HG02840 (cell line): Measurements from ENCODE around the gene NLRP1.

Source experiments
- ATAC-seq: cut with Tn5 transposase; IDR thresholded peaks from one replicate; pipeline ENCODE4 v1.9.1; 2021; ENCODE audit warnings: mild to moderate bottlenecking, moderate library complexity, moderate number of reproducible peaks; ENCODE audit not compliant: unreplicated experiment, low FRiP score

Gene NLRP1

GRCh38 chr17:5485270-5486205, 98.8 kb downstream of the NLRP1 start, which contains the start of gene DERL2:
Gene DERL2, minus strand, starts transcription at chr17:5486178. Its CDS starts 17 bp downstream, at chr17:5486161.
- ATAC-seq = peak; percentile 27

GRCh38 chr17:5481451-5481850, 102.9 kb downstream of the NLRP1 start:
- ATAC-seq = no peak

GRCh38 chr17:5480962-5481361, 103.3 kb downstream of the NLRP1 start:
- no peak for ATAC-seq

DNA sequence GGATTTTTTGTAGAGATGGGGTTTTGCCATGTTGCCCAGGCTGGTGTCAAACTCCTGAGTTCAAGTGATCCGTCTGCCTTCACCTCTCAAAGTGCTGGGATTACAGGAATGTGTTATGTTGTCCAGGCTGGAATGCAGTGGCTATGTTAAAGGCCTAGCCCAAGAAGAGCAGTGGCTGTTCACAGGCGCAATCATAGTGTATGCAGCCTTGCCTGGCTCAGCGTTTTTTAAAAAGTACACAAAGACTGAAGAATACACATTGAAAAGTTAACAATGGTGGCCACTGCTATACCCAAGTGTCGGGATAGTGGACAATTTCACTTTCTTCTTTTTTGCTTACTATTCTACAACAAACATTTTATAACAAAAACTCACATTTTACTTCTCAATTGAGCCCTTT, 105.3 kb downstream of the NLRP1 start:
- ATAC-seq = no peak

- no peak for ATAC-seq
Observed at GRCh38 chr17:5473906-5474305, 110.4 kb downstream of the NLRP1 start.

DNA sequence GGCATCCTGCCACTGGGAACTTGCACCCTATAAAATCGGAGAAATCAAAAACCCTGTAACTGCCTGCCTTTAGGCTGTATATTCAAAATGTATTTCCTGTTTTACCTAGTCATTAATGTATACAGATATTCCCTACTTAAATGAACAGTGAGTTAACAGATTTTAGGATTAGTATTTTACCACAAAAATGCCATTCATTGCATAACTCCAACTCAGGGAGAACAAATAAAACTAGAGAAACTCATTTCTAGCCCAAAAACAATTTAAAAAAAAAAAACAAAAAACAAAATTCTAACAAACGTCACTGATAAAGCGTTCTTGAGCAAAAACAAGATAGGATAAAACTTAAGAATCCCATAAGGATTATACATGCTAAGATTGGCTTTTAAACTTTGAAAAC, 111.8 kb downstream of the NLRP1 start:
- no peak for ATAC-seq

DNA sequence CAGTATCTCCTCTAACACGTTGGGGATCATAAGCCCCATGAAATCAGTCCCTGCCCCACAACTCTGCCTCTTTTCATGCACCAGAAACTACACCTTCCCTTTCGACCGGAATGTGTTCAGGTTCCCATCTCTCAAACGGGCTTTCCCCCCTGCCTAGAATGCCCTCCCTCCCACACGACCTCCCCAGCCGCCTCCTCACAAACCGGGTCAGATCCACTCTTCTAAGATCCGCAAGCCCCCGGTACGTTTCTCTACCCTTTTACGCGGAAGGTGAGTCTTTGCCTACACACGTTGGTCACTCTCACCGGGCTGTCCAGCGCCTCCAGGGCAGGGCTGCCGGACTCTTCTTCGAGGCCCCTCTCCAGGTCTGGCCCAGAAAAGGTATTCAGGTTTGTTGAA, 116.2 kb downstream of the NLRP1 start:
- ATAC-seq = peak; percentile 9

GRCh38 chr17:5467416-5467815, 116.9 kb downstream of the NLRP1 start:
- ATAC-seq = no peak

DNA sequence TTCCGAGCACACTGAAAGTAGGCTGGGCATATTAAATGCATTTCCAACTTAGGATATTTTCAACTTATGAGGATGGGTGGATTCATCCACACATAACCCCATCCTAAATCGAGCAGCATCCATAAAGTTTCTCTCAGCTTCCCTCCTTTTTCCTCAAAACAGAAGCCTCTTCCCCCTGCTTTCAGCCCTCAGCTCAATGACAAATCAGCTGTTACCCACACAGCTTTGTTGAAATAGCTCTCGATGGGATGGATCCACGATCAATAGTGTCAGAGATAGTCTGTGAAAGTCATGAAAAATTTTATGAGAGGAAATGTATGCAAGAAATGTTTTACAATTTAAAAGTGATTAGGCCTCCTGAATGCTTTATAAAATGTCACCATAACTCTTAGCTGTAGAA, 118.0 kb downstream of the NLRP1 start:
- no peak for ATAC-seq

- no peak for ATAC-seq
Observed at GRCh38 chr17:5464717-5465507, 119.4 kb downstream of the NLRP1 start.
